Ovary (tissue), 3 donors: ENCODE data around the gene DRD4.

Source experiments
- CTCF ChIP-seq, 3 donors: fragments of 450-650 bp in 2 of 3; fragments of 200-600 bp in 1 of 3; IDR thresholded peaks; one replicate each; pipeline versions ENCODE4 v1.5.1 to v1.8.0; 2016 to 2022; ENCODE audit warnings: antibody characterized with exemption in 3 of 3, mild to moderate bottlenecking in 1 of 3
- POLR2A ChIP-seq: fragments of 450-650 bp; IDR thresholded peaks from one replicate; pipeline ENCODE4 v1.6.1; 2017; ENCODE audit warnings: antibody characterized with exemption, mild to moderate bottlenecking, moderate library complexity
- donor health status: DM: no; HTN: no; CAD: no.

GRCh38 chr11:686451-687243 lies 49.6 kb downstream of the DRD4 start:
- no peak for TF ChIP-seq CTCF (IDR thresholded peaks at IDR 0.05)
- no peak for TF ChIP-seq POLR2A
